Osteocyte (in vitro differentiated cells): ENCODE data around the gene TMSB15A. TPM values are rescaled to one million over a fixed set of nuclear protein-coding genes. Genes with fewer than 3 reads are reported as not detected.
"Not testable (repeated sequence)": the region's sequence is repeated elsewhere in the genome, so short reads cannot be mapped to it uniquely, and the experiment has no call there.

Experiments
- DNase-seq: peaks from one replicate; pipeline ENCODE4 v3.0.0; 2021; ENCODE audit warnings: mixed read lengths; ENCODE audit not compliant: unreplicated experiment; ENCODE audit errors: extremely low spot score
- H3K27ac Mint-ChIP-seq: one replicate; pipeline ENCODE4 v1.8.0; 2021; ENCODE audit warnings: mild to moderate bottlenecking, mixed read lengths; ENCODE audit not compliant: unreplicated experiment
- H3K27me3 Mint-ChIP-seq: one replicate; pipeline ENCODE4 v1.8.0; 2021; ENCODE audit warnings: mixed read lengths; ENCODE audit not compliant: unreplicated experiment
- H3K36me3 Mint-ChIP-seq: one replicate; pipeline ENCODE4 v1.8.0; 2021; ENCODE audit warnings: mixed read lengths; ENCODE audit not compliant: unreplicated experiment
- H3K4me1 Mint-ChIP-seq: one replicate; pipeline ENCODE4 v1.8.0; 2021; ENCODE audit warnings: mixed read lengths; ENCODE audit not compliant: unreplicated experiment
- H3K4me3 Mint-ChIP-seq: one replicate; pipeline ENCODE4 v1.8.0; 2021; ENCODE audit warnings: mild to moderate bottlenecking, moderate library complexity, mixed read lengths; ENCODE audit not compliant: unreplicated experiment
- H3K9me3 Mint-ChIP-seq: one replicate; pipeline ENCODE4 v1.8.0; 2021; ENCODE audit warnings: mixed read lengths; ENCODE audit not compliant: unreplicated experiment
- total RNA-seq: library from RNA; stranded (reverse); gene quantifications from 2 replicates; pipeline ENCODE4 v1.2.1, GENCODE V29; 2021
- TF ChIP-seq, protein P1 (sequence below): fragments of 200-600 bp; sonication (generic); IDR thresholded peaks from 2 replicates; pipeline ENCODE4 v1.5.0; 2021; ENCODE audit warnings: antibody characterized with exemption, mild to moderate bottlenecking, moderate library complexity

The TMSB15A gene
- total RNA-seq, 1 donor from 2014 or later = 5.9 TPM

DNA sequence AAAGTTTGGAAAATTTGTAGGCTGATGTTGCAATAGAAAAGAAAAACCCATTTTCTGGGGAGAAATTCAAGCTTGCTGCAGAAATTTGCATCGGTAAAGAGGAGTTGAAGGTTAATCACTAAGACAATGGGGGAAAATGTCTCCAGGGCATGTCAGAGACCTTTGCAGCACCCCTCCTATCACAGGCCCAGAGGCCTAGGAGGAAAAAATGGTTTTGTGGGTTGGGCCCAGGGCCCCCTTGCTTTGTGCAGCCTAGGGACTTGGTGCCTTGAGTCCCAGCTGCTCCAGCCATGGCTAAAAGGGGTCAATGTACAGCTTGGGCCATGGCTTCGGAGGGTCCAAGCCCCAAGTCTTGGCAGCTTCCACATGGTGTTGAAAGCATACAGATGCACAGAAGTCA is 17.8 kb downstream of the TMSB15A start:
- H3K4me1 Mint-ChIP-seq = no peaks in the 10 kb centered on the region
- no peak overlapping the region for H3K4me3 Mint-ChIP-seq
- no peak for DNase-seq
- TF ChIP-seq, protein P1, sequence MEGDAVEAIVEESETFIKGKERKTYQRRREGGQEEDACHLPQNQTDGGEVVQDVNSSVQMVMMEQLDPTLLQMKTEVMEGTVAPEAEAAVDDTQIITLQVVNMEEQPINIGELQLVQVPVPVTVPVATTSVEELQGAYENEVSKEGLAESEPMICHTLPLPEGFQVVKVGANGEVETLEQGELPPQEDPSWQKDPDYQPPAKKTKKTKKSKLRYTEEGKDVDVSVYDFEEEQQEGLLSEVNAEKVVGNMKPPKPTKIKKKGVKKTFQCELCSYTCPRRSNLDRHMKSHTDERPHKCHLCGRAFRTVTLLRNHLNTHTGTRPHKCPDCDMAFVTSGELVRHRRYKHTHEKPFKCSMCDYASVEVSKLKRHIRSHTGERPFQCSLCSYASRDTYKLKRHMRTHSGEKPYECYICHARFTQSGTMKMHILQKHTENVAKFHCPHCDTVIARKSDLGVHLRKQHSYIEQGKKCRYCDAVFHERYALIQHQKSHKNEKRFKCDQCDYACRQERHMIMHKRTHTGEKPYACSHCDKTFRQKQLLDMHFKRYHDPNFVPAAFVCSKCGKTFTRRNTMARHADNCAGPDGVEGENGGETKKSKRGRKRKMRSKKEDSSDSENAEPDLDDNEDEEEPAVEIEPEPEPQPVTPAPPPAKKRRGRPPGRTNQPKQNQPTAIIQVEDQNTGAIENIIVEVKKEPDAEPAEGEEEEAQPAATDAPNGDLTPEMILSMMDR = no peak
- H3K27me3 Mint-ChIP-seq = peaks cover 4% of the 10 kb centered on the region
- no peaks in the 10 kb centered on the region for H3K36me3 Mint-ChIP-seq
- H3K27ac Mint-ChIP-seq = no peak overlapping the region
- H3K9me3 Mint-ChIP-seq = peaks cover 12% of the 10 kb centered on the region

DNA sequence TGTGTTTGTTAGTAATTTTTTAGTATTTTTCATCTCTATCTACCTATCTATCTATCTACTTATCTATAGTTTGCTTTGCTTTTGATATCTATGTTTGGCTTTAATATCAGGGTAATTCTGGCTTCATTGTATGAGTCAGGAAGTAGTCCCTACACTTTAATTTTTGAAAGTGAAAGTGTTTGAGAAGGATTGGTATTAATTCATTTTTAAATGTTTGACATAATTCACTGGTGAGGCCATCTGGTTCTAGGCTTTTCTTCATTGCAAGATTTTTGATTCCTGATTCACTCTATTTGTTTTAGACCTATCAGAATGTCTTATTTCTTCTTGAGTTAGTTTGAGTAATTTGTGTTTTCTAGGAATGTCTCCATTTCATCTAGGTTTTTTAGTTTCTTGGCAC is 24.8 kb downstream of the TMSB15A start:
- Mint-ChIP-seq H3K36me3 (no peaks in the 10 kb centered on the region), H3K4me1 (peaks cover 4% of the 10 kb centered on the region), H3K27me3 (peaks cover 4% of the 10 kb centered on the region), H3K9me3 (peaks cover 5% of the 10 kb centered on the region), H3K27ac (no peak overlapping the region), H3K4me3 (peak overlapping the region; percentile 46)
- TF ChIP-seq, protein P1 = no peak
- no peak for DNase-seq

- not testable (repeated sequence) for H3K4me1 Mint-ChIP-seq, H3K9me3 Mint-ChIP-seq, H3K27ac Mint-ChIP-seq, DNase-seq, H3K4me3 Mint-ChIP-seq, H3K36me3 Mint-ChIP-seq, H3K27me3 Mint-ChIP-seq
Measured at GRCh38 chrX:102478765-102479164, 37.8 kb downstream of the TMSB15A start.

DNA sequence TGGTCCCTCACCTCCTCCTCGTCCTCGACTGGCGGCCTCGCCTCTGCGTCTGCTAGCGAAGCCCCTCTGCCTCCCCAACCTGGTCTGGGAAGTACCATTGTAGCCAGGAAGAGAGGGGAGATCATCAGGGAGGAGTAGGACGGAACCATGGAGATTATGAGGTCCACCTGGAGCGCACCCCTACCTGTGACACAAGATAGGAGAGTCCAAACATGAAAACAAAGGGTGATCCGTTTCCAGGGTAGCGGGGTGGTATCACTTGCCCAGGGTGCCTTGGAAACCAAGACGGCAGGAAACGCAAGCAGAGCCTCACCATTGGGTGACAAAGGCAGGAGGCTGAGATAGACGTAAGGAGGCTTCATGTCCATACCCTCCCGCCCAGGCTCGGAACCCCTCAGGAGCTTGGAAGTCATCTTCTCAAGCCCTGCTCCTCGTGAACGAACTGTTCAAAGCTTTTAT is 44.7 kb downstream of the TMSB15A start, which contains the start of gene TCP11X2:
Gene TCP11X2 (minus strand): TSS at position 51 of the 459 bp plus-strand sequence.
- DNase-seq, H3K27me3 Mint-ChIP-seq, H3K4me3 Mint-ChIP-seq, H3K36me3 Mint-ChIP-seq, H3K4me1 Mint-ChIP-seq, H3K9me3 Mint-ChIP-seq, H3K27ac Mint-ChIP-seq: not testable (repeated sequence)

DNA sequence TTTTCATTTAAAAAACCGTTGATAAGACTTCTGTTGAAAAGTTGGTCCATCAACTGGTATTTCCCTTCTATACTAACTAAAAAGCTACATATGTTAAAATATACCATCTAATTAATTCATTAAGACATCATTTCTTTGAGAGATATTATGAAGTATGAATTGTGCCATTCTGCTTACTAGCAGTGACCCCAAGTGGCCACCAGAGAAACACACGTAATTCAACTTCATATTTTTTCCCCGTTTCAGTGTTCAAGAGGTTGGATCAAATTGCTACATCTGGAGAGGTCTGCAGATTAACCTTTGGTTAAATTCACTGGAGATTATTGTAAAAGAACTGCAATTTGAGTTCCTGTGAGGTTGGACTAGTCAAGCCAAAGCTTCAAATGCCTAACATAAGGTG is 46.3 kb downstream of the TMSB15A start:
- not testable (repeated sequence) for H3K27me3 Mint-ChIP-seq, H3K9me3 Mint-ChIP-seq, H3K4me1 Mint-ChIP-seq, H3K4me3 Mint-ChIP-seq, DNase-seq, H3K27ac Mint-ChIP-seq, H3K36me3 Mint-ChIP-seq

Other genes starting within 250 kb of the TMSB15A start
- gene NXF2B, start 76.7 kb downstream of the TMSB15A start, total RNA-seq = not detected in 2 replicates
- not detected in 2 replicates for gene TCP11X2, start 44.9 kb downstream of the TMSB15A start, total RNA-seq
- gene ARMCX5, start 82.8 kb upstream of the TMSB15A start, total RNA-seq = 14.3 and 17.2 TPM in 2 replicates
- gene GPRASP1, start 134.7 kb upstream of the TMSB15A start, total RNA-seq = 3.3 and 3.5 TPM in 2 replicates
- gene GPRASP2, start 195.7 kb upstream of the TMSB15A start, total RNA-seq = 10.6 and 11.0 TPM in 2 replicates
- gene GPRASP3, start 204.0 kb upstream of the TMSB15A start, total RNA-seq = 4.9 and 5.6 TPM in 2 replicates